ENCODE data around the gene GASK1B. TPM values are rescaled to one million over a fixed set of nuclear protein-coding genes. Genes with fewer than 3 reads are reported as not detected.

Gene GASK1B
- total RNA-seq, 1 experiment from 2014 or later: 1.3 TPM

- Histone ChIP-seq H3K4me3 (replicated peaks in 1 of 2; ENCODE audit: low read depth in 1 of 2, low read length in 2 of 2) (no peak overlapping the region), H3K4me2 (ENCODE audit: low read length) (no peak overlapping the region), H3K9me3 (ENCODE audit: control insufficient read depth in 1 of 2, insufficient read depth in 1 of 2, low read depth in 1 of 2, low read length in 2 of 2) (no peaks in the 10 kb centered on the region), H2AFZ (ENCODE audit: low read depth, low read length, poor library complexity, severe bottlenecking) (no peak overlapping the region), H3K27me3 (ENCODE audit: insufficient read depth, low read length) (no peaks in the 10 kb centered on the region), H4K20me1 (ENCODE audit: insufficient read depth) (no peaks in the 10 kb centered on the region), H3K79me2 (ENCODE audit: insufficient read depth, low read length) (no peaks in the 10 kb centered on the region), H3K27ac (ENCODE audit: low read depth, low read length) (no peak overlapping the region), H3K9me2 (ENCODE audit: insufficient read depth) (no peaks in the 10 kb centered on the region), H3K4me1 (ENCODE audit: control insufficient read depth in 1 of 2, insufficient read depth in 2 of 2, low read length in 2 of 2) (no peaks in the 10 kb centered on the region), H3K36me3 (ENCODE audit: control insufficient read depth in 1 of 2, insufficient read depth in 2 of 2, low read length in 2 of 2) (no peaks in the 10 kb centered on the region), H3K9ac (ENCODE audit: low read length) (no peak overlapping the region)
- no peak for TF ChIP-seq ATF3 (IDR thresholded peaks at IDR 0.05)
- no peak for TF ChIP-seq SRF (IDR thresholded peaks at IDR 0.05; ENCODE audit: low read depth)
- no peak for TF ChIP-seq CBX3 (IDR thresholded peaks at IDR 0.05; ENCODE audit: low read depth)
- no peak for TF ChIP-seq FOSL1 (IDR thresholded peaks at IDR 0.05; ENCODE audit: low read depth)
- no peak for TF ChIP-seq RAD21 (IDR thresholded peaks at IDR 0.05; ENCODE audit: low read depth)
- no peak for TF ChIP-seq EGR1 (IDR thresholded peaks at IDR 0.05; ENCODE audit: low read depth)
- no peak for TF ChIP-seq SP1 (IDR thresholded peaks at IDR 0.05; ENCODE audit: low read depth)
- TF ChIP-seq ZFX (IDR thresholded peaks at IDR 0.05): no peak
- TF ChIP-seq JUND (IDR thresholded peaks at IDR 0.05): no peak
- no peak for TF ChIP-seq CTCF (IDR thresholded peaks at IDR 0.05 in 2 of 3, conservative IDR thresholded peaks at IDR 0.05 in 1 of 3; ENCODE audit: borderline replicate concordance in 1 of 3, insufficient read depth in 1 of 3, low read depth in 2 of 3, low read length in 2 of 3)
- ChIA-PET CTCF (no interaction called here), POLR2A (no interaction called here), RAD21 (ENCODE audit: low non-redundant PET in 1 of 2, low total read pairs in 2 of 2, uncharacterized antibody in 2 of 2, unreplicated experiment in 2 of 2) (no interaction called here)
- DNase-seq (ENCODE audit: low read depth, low spot score): no peak
- intact Hi-C loops (cut with micrococcal nuclease): no loop called here
- no peak for ATAC-seq
- BruUV-seq (replicated peaks): no TSS peak
These were observed 28.5 kb upstream of the GASK1B start for GRCh38 chr4:158201322-158201721.

GRCh38 chr4:158200214-158200613 lies 27.4 kb upstream of the GASK1B start:
- H3K9me3 ChIP-seq (ENCODE audit: control insufficient read depth in 1 of 2, insufficient read depth in 1 of 2, low read depth in 1 of 2, low read length in 2 of 2): no peaks in the 10 kb centered on the region
- intact Hi-C loops (cut with micrococcal nuclease): no loop called here
- no peak overlapping the region for H3K27ac ChIP-seq (ENCODE audit: low read depth, low read length)
- H3K79me2 ChIP-seq (ENCODE audit: insufficient read depth, low read length): no peaks in the 10 kb centered on the region
- BruUV-seq (replicated peaks): no TSS peak
- no peak overlapping the region for H3K9ac ChIP-seq (ENCODE audit: low read length)
- H3K9me2 ChIP-seq (ENCODE audit: insufficient read depth): no peaks in the 10 kb centered on the region
- no peaks in the 10 kb centered on the region for H4K20me1 ChIP-seq (ENCODE audit: insufficient read depth)
- no peak overlapping the region for H2AFZ ChIP-seq (ENCODE audit: low read depth, low read length, poor library complexity, severe bottlenecking)
- no peak overlapping the region for H3K4me3 ChIP-seq (replicated peaks in 1 of 2; ENCODE audit: low read depth in 1 of 2, low read length in 2 of 2)
- no peaks in the 10 kb centered on the region for H3K27me3 ChIP-seq (ENCODE audit: insufficient read depth, low read length)
- no peaks in the 10 kb centered on the region for H3K36me3 ChIP-seq (ENCODE audit: control insufficient read depth in 1 of 2, insufficient read depth in 2 of 2, low read length in 2 of 2)
- no peak overlapping the region for H3K4me2 ChIP-seq (ENCODE audit: low read length)
- TF ChIP-seq EGR1 (IDR thresholded peaks at IDR 0.05; ENCODE audit: low read depth) (no peak), ZNF274 (IDR thresholded peaks at IDR 0.05; ENCODE audit: low read depth, low read length) (no peak), POLR2A (IDR thresholded peaks at IDR 0.05; ENCODE audit: borderline replicate concordance, extremely low read depth, insufficient read depth, insufficient read length) (no peak), SP1 (IDR thresholded peaks at IDR 0.05; ENCODE audit: low read depth) (no peak), SRF (IDR thresholded peaks at IDR 0.05; ENCODE audit: low read depth) (no peak), CEBPB (IDR thresholded peaks at IDR 0.05; ENCODE audit: low read depth) (no peak), MAX (IDR thresholded peaks at IDR 0.05) (no peak), ZFX (IDR thresholded peaks at IDR 0.05) (no peak), RAD21 (IDR thresholded peaks at IDR 0.05; ENCODE audit: low read depth) (no peak)
- no peak for ATAC-seq
- RAD21 ChIA-PET (ENCODE audit: low non-redundant PET in 1 of 2, low total read pairs in 2 of 2, uncharacterized antibody in 2 of 2, unreplicated experiment in 2 of 2): no interaction called here
- no peaks in the 10 kb centered on the region for H3K4me1 ChIP-seq (ENCODE audit: control insufficient read depth in 1 of 2, insufficient read depth in 2 of 2, low read length in 2 of 2)
- no peak for DNase-seq (ENCODE audit: low read depth, low spot score)
- CTCF ChIA-PET: no interaction called here
- POLR2A ChIA-PET: no interaction called here

Measured in HCT116 (cell line).